Suppressor macrophage treated with lipopolysaccharide for 4 hours (primary cell): ENCODE results near the gene KRTAP5-7.
"Not testable (repeated sequence)": the region's sequence is repeated elsewhere in the genome, so short reads cannot be mapped to it uniquely, and the experiment has no call there.

Experiments
- DNase-seq: peaks from one replicate; pipeline ENCODE4 v3.0.0-alpha.2; 2020

KRTAP5-7 gene

GRCh38 chr11:71537537-71537936, 10.5 kb downstream of the KRTAP5-7 start:
- DNase-seq = no peak

GRCh38 chr11:71537977-71538665, 11.1 kb downstream of the KRTAP5-7 start, which contains the start of gene KRTAP5-8:
KRTAP5-8 (plus strand) TSS chr11:71538025; CDS start chr11:71538056, 31 bp downstream.
- not testable (repeated sequence) for DNase-seq

GRCh38 chr11:71538666-71538990, 11.6 kb downstream of the KRTAP5-7 start:
- no peak for DNase-seq

GRCh38 chr11:71539017-71539416, 11.9 kb downstream of the KRTAP5-7 start:
- no peak for DNase-seq

- not testable (repeated sequence) for DNase-seq
Observed at GRCh38 chr11:71539971-71540370, 12.9 kb downstream of the KRTAP5-7 start.

GRCh38 chr11:71540521-71541304, 13.6 kb downstream of the KRTAP5-7 start:
- DNase-seq = not testable (repeated sequence)

- DNase-seq = no peak
Observed at GRCh38 chr11:71542382-71542781, 15.3 kb downstream of the KRTAP5-7 start.

GRCh38 chr11:71542879-71543777, 16.1 kb downstream of the KRTAP5-7 start:
- peak; percentile 21 for DNase-seq

- DNase-seq = peak; percentile 35
Observed at GRCh38 chr11:71543866-71544265, 16.8 kb downstream of the KRTAP5-7 start.

- DNase-seq = no peak
Observed at GRCh38 chr11:71544525-71545214, 17.6 kb downstream of the KRTAP5-7 start.

- DNase-seq = no peak
Observed at GRCh38 chr11:71545405-71545966, 18.4 kb downstream of the KRTAP5-7 start.

- DNase-seq = no peak
Observed at GRCh38 chr11:71548120-71548519, 21.1 kb downstream of the KRTAP5-7 start, which contains the start of gene KRTAP5-9. KRTAP5-9 (plus strand) TSS chr11:71548420; CDS start chr11:71548658, 238 bp downstream.

GRCh38 chr11:71548716-71549151, 21.7 kb downstream of the KRTAP5-7 start:
- no peak for DNase-seq

- DNase-seq = peak; percentile 73
Observed at GRCh38 chr11:71551711-71552110, 24.6 kb downstream of the KRTAP5-7 start.

- no peak for DNase-seq
Observed at GRCh38 chr11:71554996-71555395, 27.9 kb downstream of the KRTAP5-7 start.

GRCh38 chr11:71555508-71555907, 28.4 kb downstream of the KRTAP5-7 start:
- DNase-seq = no peak

GRCh38 chr11:71556018-71556417, 29.0 kb downstream of the KRTAP5-7 start:
- DNase-seq = no peak

- DNase-seq = no peak
Observed at GRCh38 chr11:71557257-71557656, 30.2 kb downstream of the KRTAP5-7 start.

- no peak for DNase-seq
Observed at GRCh38 chr11:71558996-71559395, 31.9 kb downstream of the KRTAP5-7 start.

GRCh38 chr11:71562120-71562519, 35.1 kb downstream of the KRTAP5-7 start:
- no peak for DNase-seq

- DNase-seq = peak; percentile 77
Observed at GRCh38 chr11:71563406-71563805, 36.3 kb downstream of the KRTAP5-7 start.

GRCh38 chr11:71564430-71564829, 37.4 kb downstream of the KRTAP5-7 start:
- DNase-seq = no peak
